Measurements from ENCODE around the gene LYRM1.

LYRM1 gene

GRCh38 chr16:20865420-20866131, 35.0 kb upstream of the LYRM1 start:
- in situ Hi-C loops (cut with HindIII; ENCODE audit: low sequenced_read_pairs) = no loop called here
- TF ChIP-seq CTCF (IDR thresholded peaks at IDR 0.05; ENCODE audit: low read depth, low read length) = no peak
- DNase-seq (ENCODE audit: low read depth, low spot score) = peak; percentile 64
- H3K4me3 ChIP-seq (ENCODE audit: low read depth, low read length) = no peak overlapping the region

GRCh38 chr16:20866145-20866772, 34.3 kb upstream of the LYRM1 start:
- in situ Hi-C loops (cut with HindIII; ENCODE audit: low sequenced_read_pairs) = no loop called here
- TF ChIP-seq CTCF (IDR thresholded peaks at IDR 0.05; ENCODE audit: low read depth, low read length) = no peak
- no peak overlapping the region for H3K4me3 ChIP-seq (ENCODE audit: low read depth, low read length)
- peak; percentile 80 for DNase-seq (ENCODE audit: low read depth, low spot score)

GRCh38 chr16:20866801-20867200, 33.8 kb upstream of the LYRM1 start:
- in situ Hi-C loops (cut with HindIII; ENCODE audit: low sequenced_read_pairs) = no loop called here
- H3K4me3 ChIP-seq (ENCODE audit: low read depth, low read length) = no peak overlapping the region
- no peak for DNase-seq (ENCODE audit: low read depth, low spot score)
- no peak for TF ChIP-seq CTCF (IDR thresholded peaks at IDR 0.05; ENCODE audit: low read depth, low read length)

- H3K4me3 ChIP-seq (ENCODE audit: low read depth, low read length) = no peak overlapping the region
- no peak for TF ChIP-seq CTCF (IDR thresholded peaks at IDR 0.05; ENCODE audit: low read depth, low read length)
- in situ Hi-C loops (cut with HindIII; ENCODE audit: low sequenced_read_pairs) = no loop called here
- DNase-seq (ENCODE audit: low read depth, low spot score) = no peak
These were observed 33.0 kb upstream of the LYRM1 start for GRCh38 chr16:20867585-20867984.

- H3K4me3 ChIP-seq (ENCODE audit: low read depth, low read length) = no peak overlapping the region
- in situ Hi-C loops (cut with HindIII; ENCODE audit: low sequenced_read_pairs) = no loop called here
- peak; percentile 64 for DNase-seq (ENCODE audit: low read depth, low spot score)
- no peak for TF ChIP-seq CTCF (IDR thresholded peaks at IDR 0.05; ENCODE audit: low read depth, low read length)
These were observed 31.7 kb upstream of the LYRM1 start for GRCh38 chr16:20868890-20869289.

GRCh38 chr16:20870122-20870820, 30.3 kb upstream of the LYRM1 start:
- in situ Hi-C loops (cut with HindIII; ENCODE audit: low sequenced_read_pairs) = no loop called here
- H3K4me3 ChIP-seq (ENCODE audit: low read depth, low read length) = no peak overlapping the region
- no peak for TF ChIP-seq CTCF (IDR thresholded peaks at IDR 0.05; ENCODE audit: low read depth, low read length)
- no peak for DNase-seq (ENCODE audit: low read depth, low spot score)

Measured in astrocyte of the spinal cord (primary cell).